ENCODE data around the gene PDZRN3. TPM values are rescaled to one million over a fixed set of nuclear protein-coding genes. Genes with fewer than 3 reads are reported as not detected.

PDZRN3 gene
- total and polyA plus RNA-seq, 2 of the 13 experiments (the other 11 are each of a cell fraction or from before 2014, with no cell fraction given): not detected

DNA sequence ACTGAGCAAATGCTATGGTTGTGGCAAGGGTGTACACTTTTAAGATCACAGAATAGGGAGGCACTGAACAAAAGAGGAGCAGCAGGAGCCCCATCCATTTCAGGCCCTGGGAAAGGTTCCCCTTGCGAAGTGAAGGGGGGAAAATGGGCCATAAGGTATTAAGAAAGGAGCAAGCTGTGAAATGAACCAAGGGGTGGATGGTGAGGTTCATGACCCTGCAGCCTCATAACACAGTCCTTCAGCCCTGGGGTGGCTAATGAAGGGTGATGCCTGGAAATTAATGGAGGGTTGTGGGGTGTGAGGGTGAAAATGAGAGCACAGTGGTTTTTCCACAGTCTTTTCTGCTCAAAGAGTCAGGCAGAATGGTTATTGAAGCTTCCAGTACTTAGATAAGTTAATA, 150.1 kb downstream of the PDZRN3 start:
- Histone ChIP-seq H3K4me2 (ENCODE audit: low read depth, low read length) (no peak overlapping the region), H3K27ac (ENCODE audit: extremely low read length, insufficient read depth, low read length) (no peak overlapping the region), H3K9me3 (ENCODE audit: low read length) (no peaks in the 10 kb centered on the region), H3K79me2 (ENCODE audit: insufficient read depth, low read length) (no peaks in the 10 kb centered on the region), H3K4me1 (ENCODE audit: insufficient read depth, low read length) (no peaks in the 10 kb centered on the region), H3K27me3 (ENCODE audit: control insufficient read depth in 1 of 2, insufficient read depth in 2 of 2, low read length in 2 of 2) (no peaks in the 10 kb centered on the region), H3K4me3 (replicated peaks in 1 of 3; ENCODE audit: insufficient read depth in 1 of 3, low read depth in 2 of 3, low read length in 3 of 3) (no peak overlapping the region), H2AFZ (ENCODE audit: low read length) (no peak overlapping the region), H3K9ac (ENCODE audit: insufficient read depth, low read depth, low read length) (no peak overlapping the region), H3K36me3 (replicated peaks in 1 of 2; ENCODE audit: control insufficient read depth in 1 of 2, insufficient read depth in 2 of 2, low read length in 2 of 2) (no peaks in the 10 kb centered on the region), H4K20me1 (ENCODE audit: insufficient read depth, low read length) (no peaks in the 10 kb centered on the region)
- ChIA-PET POLR2A (no interaction called here), CTCF (ENCODE audit: low intra/inter-chr PET ratio, low total read pairs) (no interaction called here)
- intact Hi-C loops (cut with micrococcal nuclease; ENCODE audit: unreplicated experiment) (no loop called here), in situ Hi-C loops (cut with HindIII; ENCODE audit: extremely low pct_ligation_motif_present, low pct_unique_long_range_greater_than_20kb) (no loop called here)
- no peak for DNase-seq (ENCODE audit: low spot score)
- no peak for FAIRE-seq
- no peak for TF ChIP-seq ZNF260 (CRISPR knock-in tag; IDR thresholded peaks at IDR 0.05; ENCODE audit: borderline replicate concordance, low read depth)
- no peak for TF ChIP-seq ZNF317 (CRISPR knock-in tag; IDR thresholded peaks at IDR 0.05)
- no TSS peak for BruUV-seq (replicated peaks)
- ATAC-seq: no peak
- 0% methylated on average over 1 of the region's 1 CpG for WGBS (ENCODE audit: low lambda C conversion rate)

DNA sequence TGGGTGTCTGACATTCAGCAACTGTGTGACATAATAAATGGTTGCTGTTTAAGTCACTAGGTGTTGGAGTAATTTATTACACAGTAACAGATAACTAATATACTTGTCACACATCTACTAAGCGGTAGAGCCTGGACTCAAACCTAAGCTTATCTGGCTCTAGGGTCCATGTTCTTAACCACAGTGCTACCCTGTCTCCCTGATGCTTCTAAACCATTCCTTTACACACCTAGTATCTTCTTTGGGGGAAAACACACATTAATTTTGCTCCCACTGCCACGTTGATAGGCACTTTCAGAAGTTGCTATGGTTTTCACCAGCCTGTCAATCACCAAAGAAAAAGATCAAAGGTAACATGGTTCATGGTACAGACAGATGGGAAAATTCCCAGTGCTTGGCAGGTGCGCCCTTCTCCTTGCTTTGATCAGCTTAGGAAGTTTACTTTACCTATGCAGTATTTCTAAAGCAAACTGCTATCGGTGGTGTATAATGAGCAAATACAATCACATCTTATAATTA, 150.8 kb downstream of the PDZRN3 start:
- Histone ChIP-seq H4K20me1 (ENCODE audit: insufficient read depth, low read length) (no peaks in the 10 kb centered on the region), H3K4me1 (ENCODE audit: insufficient read depth, low read length) (no peaks in the 10 kb centered on the region), H3K9me3 (ENCODE audit: low read length) (no peaks in the 10 kb centered on the region), H3K79me2 (ENCODE audit: insufficient read depth, low read length) (no peaks in the 10 kb centered on the region), H2AFZ (ENCODE audit: low read length) (no peak overlapping the region), H3K9ac (ENCODE audit: insufficient read depth, low read depth, low read length) (no peak overlapping the region), H3K4me3 (replicated peaks in 1 of 3; ENCODE audit: insufficient read depth in 1 of 3, low read depth in 2 of 3, low read length in 3 of 3) (no peak overlapping the region), H3K27me3 (ENCODE audit: control insufficient read depth in 1 of 2, insufficient read depth in 2 of 2, low read length in 2 of 2) (no peaks in the 10 kb centered on the region), H3K36me3 (replicated peaks in 1 of 2; ENCODE audit: control insufficient read depth in 1 of 2, insufficient read depth in 2 of 2, low read length in 2 of 2) (no peaks in the 10 kb centered on the region), H3K27ac (ENCODE audit: extremely low read length, insufficient read depth, low read length) (no peak overlapping the region), H3K4me2 (ENCODE audit: low read depth, low read length) (no peak overlapping the region)
- TF ChIP-seq ZNF547 (CRISPR knock-in tag; IDR thresholded peaks at IDR 0.05) (no peak), ZNF710 (CRISPR knock-in tag; IDR thresholded peaks at IDR 0.05; ENCODE audit: borderline replicate concordance) (no peak), PAWR (CRISPR knock-in tag; IDR thresholded peaks at IDR 0.05; ENCODE audit: borderline replicate concordance) (no peak), PBX2 (CRISPR knock-in tag; IDR thresholded peaks at IDR 0.05) (peak; percentile 44; the same call in 1 of the 2 replicates), FOSL2 (CRISPR knock-in tag; IDR thresholded peaks at IDR 0.05) (no peak), ZNF577 (CRISPR knock-in tag; IDR thresholded peaks at IDR 0.05; ENCODE audit: borderline replicate concordance, low read depth) (no peak), ZNF790 (CRISPR knock-in tag; IDR thresholded peaks at IDR 0.05; ENCODE audit: borderline replicate concordance) (no peak)
- WGBS (ENCODE audit: low lambda C conversion rate): 23% methylated on average over 4 of the region's 4 CpGs
- CTCF ChIA-PET (ENCODE audit: low intra/inter-chr PET ratio, low total read pairs): no interaction called here
- FAIRE-seq (no peak), ATAC-seq (no peak), DNase-seq (ENCODE audit: low spot score) (no peak)
- POLR2A ChIA-PET: no interaction called here
- in situ Hi-C loops (cut with HindIII; ENCODE audit: extremely low pct_ligation_motif_present, low pct_unique_long_range_greater_than_20kb): no loop called here
- intact Hi-C loops (cut with micrococcal nuclease; ENCODE audit: unreplicated experiment): no loop called here
- no TSS peak for BruUV-seq (replicated peaks)

Data from HepG2 (cell line).